GM19463 (cell line): ENCODE data around the gene TCTA.
"Not testable (repeated sequence)": the region's sequence is repeated elsewhere in the genome, so short reads cannot be mapped to it uniquely, and the experiment has no call there.

Experiments
- ATAC-seq: cut with Tn5 transposase; IDR thresholded peaks from one replicate; pipeline ENCODE4 v1.9.1; 2021; ENCODE audit warnings: mild to moderate bottlenecking, moderate library complexity; ENCODE audit not compliant: unreplicated experiment

Gene TCTA

GRCh38 chr3:49411968-49412631, at the start of gene TCTA, which contains the start of gene RHOA:
TSS of gene TCTA (plus strand) at chr3:49412423. CDS start at chr3:49412427, 4 bp downstream.
TSS of gene RHOA (minus strand) at chr3:49411976. CDS start at chr3:49375589, 36,387 bp downstream.
- peak; percentile 72 for ATAC-seq

- ATAC-seq: no peak
Measured at GRCh38 chr3:49362561-49362960, 49.7 kb upstream of the TCTA start.

GRCh38 chr3:49370585-49371290, 41.5 kb upstream of the TCTA start:
- no peak for ATAC-seq

GRCh38 chr3:49371946-49372345, 40.3 kb upstream of the TCTA start:
- ATAC-seq: no peak

- no peak for ATAC-seq
Measured at GRCh38 chr3:49377483-49377882, 34.7 kb upstream of the TCTA start.

GRCh38 chr3:49378249-49378895, 33.9 kb upstream of the TCTA start:
- no peak for ATAC-seq

GRCh38 chr3:49383387-49383786, 28.8 kb upstream of the TCTA start:
- ATAC-seq: no peak

- no peak for ATAC-seq
Measured at GRCh38 chr3:49385617-49386016, 26.6 kb upstream of the TCTA start.

- ATAC-seq: no peak
Measured at GRCh38 chr3:49386056-49386756, 26.0 kb upstream of the TCTA start.

- no peak for ATAC-seq
Measured at GRCh38 chr3:49387721-49388120, 24.5 kb upstream of the TCTA start.

- no peak for ATAC-seq
Measured at GRCh38 chr3:49388289-49388820, 23.9 kb upstream of the TCTA start.

- no peak for ATAC-seq
Measured at GRCh38 chr3:49389297-49389696, 22.9 kb upstream of the TCTA start.

- ATAC-seq: not testable (repeated sequence)
Measured at GRCh38 chr3:49391310-49391709, 20.9 kb upstream of the TCTA start.

GRCh38 chr3:49397470-49397869, 14.8 kb upstream of the TCTA start:
- no peak for ATAC-seq

GRCh38 chr3:49399461-49399860, 12.8 kb upstream of the TCTA start:
- no peak for ATAC-seq

- ATAC-seq: no peak
Measured at GRCh38 chr3:49401766-49402165, 10.5 kb upstream of the TCTA start.

GRCh38 chr3:49403891-49404290, 8.3 kb upstream of the TCTA start:
- no peak for ATAC-seq

- ATAC-seq: not testable (repeated sequence)
Measured at GRCh38 chr3:49405570-49405969, 6.7 kb upstream of the TCTA start.

- ATAC-seq: no peak
Measured at GRCh38 chr3:49406571-49407565, 5.4 kb upstream of the TCTA start.
